Neural cell (in vitro differentiated cells): ENCODE measurements around the gene NRSN2. TPM values are rescaled to one million over a fixed set of nuclear protein-coding genes. Genes with fewer than 3 reads are reported as not detected.

Source experiments
- H2AFZ ChIP-seq: fragments of 200-600, 300-800 bp; sonication (generic), shearing (Covaris generic); 2 replicates; pipeline ENCODE4 v1.6.0; 2014; ENCODE audit warnings: low read depth, mild to moderate bottlenecking, antibody characterized with exemption, low read length, moderate library complexity
- H3F3A ChIP-seq: fragments of 200-600 bp; shearing (Covaris generic); 2 replicates; pipeline ENCODE4 v1.6.1; 2016; ENCODE audit warnings: mild to moderate bottlenecking, moderate library complexity, mixed read lengths, antibody characterized with exemption, low read length; ENCODE audit not compliant: insufficient read depth, poor library complexity, severe bottlenecking
- H3K27ac ChIP-seq: fragments of 200-600, 300-800 bp; sonication (generic), shearing (Covaris generic); 2 replicates; pipeline ENCODE4 v1.5.1; 2014; ENCODE audit warnings: mild to moderate bottlenecking, low read length, moderate library complexity
- H3K27me3 ChIP-seq: fragments of 300-800, 200-600 bp; sonication (generic), shearing (Covaris generic); 2 replicates; pipeline ENCODE4 v1.6.0; 2014; ENCODE audit warnings: mild to moderate bottlenecking, low read depth, low read length, moderate library complexity; ENCODE audit not compliant: insufficient read depth
- H3K36me3 ChIP-seq: fragments of 300-800, 200-600 bp; sonication (generic), shearing (Covaris generic); 2 replicates; pipeline ENCODE4 v1.5.1; 2014; ENCODE audit warnings: mild to moderate bottlenecking, antibody characterized with exemption, low read length, moderate library complexity; ENCODE audit not compliant: insufficient read depth
- H3K4me2 ChIP-seq: fragments of 300-800, 200-600 bp; sonication (generic), shearing (Covaris generic); 2 replicates; pipeline ENCODE4 v1.6.0; 2014; ENCODE audit warnings: mild to moderate bottlenecking, low read length
- H3K4me3 ChIP-seq: fragments of 300-800, 200-600 bp; sonication (generic), shearing (Covaris generic); 2 replicates; pipeline ENCODE4 v1.5.1; 2014; ENCODE audit warnings: mild to moderate bottlenecking, low read length, moderate library complexity
- H3K79me2 ChIP-seq: fragments of 200-600 bp; shearing (Covaris generic); replicated peaks from 2 replicates; pipeline ENCODE4 v1.6.0; 2014; ENCODE audit warnings: mild to moderate bottlenecking, low read length, moderate library complexity; ENCODE audit not compliant: insufficient read depth
- H3K9ac ChIP-seq: fragments of 300-800, 200-600 bp; sonication (generic), shearing (Covaris generic); 2 replicates; pipeline ENCODE4 v1.6.1; 2016; ENCODE audit warnings: mild to moderate bottlenecking, low read length, mixed read lengths
- H3K9me2 ChIP-seq: fragments of 200-600 bp; shearing (Covaris generic); 2 replicates; pipeline ENCODE4 v1.6.1; 2016; ENCODE audit warnings: mild to moderate bottlenecking, low read length, mixed read lengths; ENCODE audit not compliant: insufficient read depth
- H3K9me3 ChIP-seq: fragments of 200-600, 300-800 bp; sonication (generic), shearing (Covaris generic); 2 replicates; pipeline ENCODE4 v1.6.1; 2016; ENCODE audit warnings: mild to moderate bottlenecking, mixed run types, low read length, moderate library complexity, mixed read lengths
- H4K20me1 ChIP-seq: fragments of 200-600 bp; shearing (Covaris generic); 2 replicates; pipeline ENCODE4 v1.6.1; 2016; ENCODE audit warnings: mild to moderate bottlenecking, mixed run types; ENCODE audit not compliant: insufficient read depth
- CTCF ChIP-seq: fragments of 450-650 bp; IDR thresholded peaks from 2 replicates; pipeline ENCODE4 v1.5.1; 2014; ENCODE audit warnings: antibody characterized with exemption, mild to moderate bottlenecking, moderate library complexity; ENCODE audit not compliant: poor library complexity, severe bottlenecking
- EP300 ChIP-seq: fragments of 450-650 bp; conservative IDR thresholded peaks from 2 replicates; pipeline ENCODE4 v1.6.1; 2014; ENCODE audit warnings: antibody characterized with exemption, mild to moderate bottlenecking, moderate library complexity; ENCODE audit not compliant: poor library complexity, severe bottlenecking
- EZH2 ChIP-seq: fragments of 200-600, 300-800 bp; shearing (Covaris generic), sonication (generic); IDR thresholded peaks from 2 replicates; pipeline ENCODE4 v1.6.1; 2014; ENCODE audit warnings: antibody characterized with exemption, low read length, borderline replicate concordance, mild to moderate bottlenecking; ENCODE audit not compliant: insufficient read depth, poor library complexity, severe bottlenecking
- MXI1 ChIP-seq: fragments of 450-650 bp; conservative IDR thresholded peaks from 2 replicates; pipeline ENCODE4 v1.6.1; 2014; ENCODE audit warnings: antibody characterized with exemption, mild to moderate bottlenecking; ENCODE audit not compliant: poor library complexity, severe bottlenecking
- POLR2AphosphoS5 ChIP-seq: IDR thresholded peaks from 2 replicates; pipeline ENCODE4 v1.6.1; 2012
- RAD21 ChIP-seq: fragments of 450-650 bp; conservative IDR thresholded peaks from 2 replicates; pipeline ENCODE4 v1.6.1; 2014; ENCODE audit warnings: antibody characterized with exemption, mild to moderate bottlenecking, moderate library complexity
- REST ChIP-seq: IDR thresholded peaks from 2 replicates; pipeline ENCODE4 v1.6.1; 2012; ENCODE audit warnings: borderline replicate concordance
- SMC3 ChIP-seq: fragments of 450-650 bp; conservative IDR thresholded peaks from 2 replicates; pipeline ENCODE4 v1.6.1; 2014; ENCODE audit warnings: antibody characterized with exemption, mild to moderate bottlenecking, moderate library complexity; ENCODE audit not compliant: poor library complexity
- TAF1 ChIP-seq: IDR thresholded peaks from 2 replicates; pipeline ENCODE4 v1.6.1; 2012; ENCODE audit warnings: low read depth
- polyA plus RNA-seq: library from polyadenylated mRNA; depleted of rRNA; stranded (reverse); fragments of >200 nt; gene quantifications from 2 replicates; pipeline ENCODE4 v1.2.3, GENCODE V29; 2014

The NRSN2 gene
- polyA plus RNA-seq, 1 donor from 2014 or later: 19.6 TPM

GRCh38 chr20:396252-396618 lies 49.3 kb downstream of the NRSN2 start:
- H3K4me2 ChIP-seq: no peak overlapping the region
- no peak overlapping the region for H3K27ac ChIP-seq
- no peak overlapping the region for H2AFZ ChIP-seq
- no peak overlapping the region for H3K9ac ChIP-seq
- no peaks in the 10 kb centered on the region for H3K9me3 ChIP-seq
- H3K27me3 ChIP-seq: no peaks in the 10 kb centered on the region
- H4K20me1 ChIP-seq: no peaks in the 10 kb centered on the region
- no peaks in the 10 kb centered on the region for H3K79me2 ChIP-seq
- no peaks in the 10 kb centered on the region for H3K9me2 ChIP-seq
- TF ChIP-seq TAF1: no peak
- no peak for TF ChIP-seq POLR2AphosphoS5
- no peak for TF ChIP-seq EZH2
- no peak for TF ChIP-seq MXI1
- TF ChIP-seq CTCF: no peak
- no peak for TF ChIP-seq EP300
- TF ChIP-seq SMC3: no peak
- TF ChIP-seq REST: no peak
- TF ChIP-seq RAD21: no peak
- no peak overlapping the region for H3K4me3 ChIP-seq
- no peaks in the 10 kb centered on the region for H3F3A ChIP-seq
- H3K36me3 ChIP-seq: no peaks in the 10 kb centered on the region

GRCh38 chr20:396619-397431 lies 49.9 kb downstream of the NRSN2 start:
- no peaks in the 10 kb centered on the region for H3K36me3 ChIP-seq
- no peaks in the 10 kb centered on the region for H3F3A ChIP-seq
- no peaks in the 10 kb centered on the region for H3K9me2 ChIP-seq
- no peak for TF ChIP-seq EP300
- no peak for TF ChIP-seq SMC3
- TF ChIP-seq RAD21: no peak
- TF ChIP-seq CTCF: no peak
- TF ChIP-seq EZH2: no peak
- H3K9ac ChIP-seq: no peak overlapping the region
- no peak overlapping the region for H3K27ac ChIP-seq
- no peak overlapping the region for H3K4me2 ChIP-seq
- no peak overlapping the region for H3K4me3 ChIP-seq
- H3K79me2 ChIP-seq: no peaks in the 10 kb centered on the region
- H3K9me3 ChIP-seq: no peaks in the 10 kb centered on the region
- no peaks in the 10 kb centered on the region for H4K20me1 ChIP-seq
- no peaks in the 10 kb centered on the region for H3K27me3 ChIP-seq
- H2AFZ ChIP-seq: no peak overlapping the region
